Peyer's patch (tissue), 4 donors: Measurements from ENCODE around the gene EIF4E2.

Experiments used
- CTCF ChIP-seq, 6 experiments: fragments of 450-650 bp in 4 of 6; fragments of 200-600 bp in 2 of 6; sonication (generic) in 1 of 6; IDR thresholded peaks; one replicate each; pipeline ENCODE4 v1.5.1; 2017 to 2019; ENCODE audit warnings: antibody characterized with exemption in 6 of 6, mild to moderate bottlenecking in 3 of 6, moderate library complexity in 1 of 6
- POLR2A ChIP-seq, 2 donors: fragments of 450-650 bp; IDR thresholded peaks; one replicate each; pipeline ENCODE4 v1.5.1; 2017; ENCODE audit warnings: antibody characterized with exemption in 2 of 2, mild to moderate bottlenecking in 2 of 2, moderate library complexity in 2 of 2

DNA sequence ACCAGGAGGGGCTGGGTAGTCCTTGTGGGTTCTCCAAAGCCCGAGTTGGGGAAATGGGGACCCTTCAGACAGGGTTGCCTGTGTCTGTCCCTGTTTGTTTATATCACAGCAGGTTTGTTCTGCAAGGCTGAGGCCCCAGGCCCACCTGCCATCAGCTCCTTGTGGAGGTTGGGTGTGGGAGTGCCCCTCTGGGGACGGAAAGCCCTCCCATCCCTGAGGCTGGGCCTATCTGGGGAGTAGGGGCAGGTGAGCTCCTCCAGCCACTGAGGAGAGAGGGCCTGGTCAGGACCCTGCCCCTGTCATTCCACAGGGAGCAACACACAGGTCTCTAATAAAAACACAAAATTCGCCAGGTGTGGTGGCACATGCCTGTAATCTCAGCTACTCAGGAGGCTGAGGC is 59.6 kb downstream of the EIF4E2 start:
- TF ChIP-seq CTCF (IDR thresholded peaks at IDR 0.05) (no peak), POLR2A (IDR thresholded peaks at IDR 0.05) (no peak)
